T-helper 2 cell treated with Interferon-gamma antibody and Interleukin-4, amounts not matched to agents 5 μg/mL and 100 μg/mL, for 36 hours (primary cell): ENCODE results near the gene GRIA4.

ENCODE experiments used
- DNase-seq: peaks from one replicate; pipeline ENCODE4 v3.0.0; 2021; ENCODE audit warnings: low spot score
- H3K27ac Mint-ChIP-seq: one replicate; pipeline ENCODE4 v1.8.0; 2021; ENCODE audit warnings: mild to moderate bottlenecking, mixed read lengths
- H3K27me3 Mint-ChIP-seq: one replicate; pipeline ENCODE4 v1.8.0; 2021; ENCODE audit warnings: low read depth, mixed read lengths
- H3K36me3 Mint-ChIP-seq: one replicate; pipeline ENCODE4 v1.8.0; 2021; ENCODE audit warnings: low read depth, mixed read lengths
- H3K4me1 Mint-ChIP-seq: one replicate; pipeline ENCODE4 v1.8.0; 2021; ENCODE audit warnings: low read depth, mixed read lengths
- H3K4me3 Mint-ChIP-seq: one replicate; pipeline ENCODE4 v1.8.0; 2022; ENCODE audit warnings: mild to moderate bottlenecking, moderate library complexity, mixed read lengths
- H3K9me3 Mint-ChIP-seq: one replicate; pipeline ENCODE4 v1.8.0; 2021; ENCODE audit warnings: mixed read lengths

GRIA4 gene

DNA sequence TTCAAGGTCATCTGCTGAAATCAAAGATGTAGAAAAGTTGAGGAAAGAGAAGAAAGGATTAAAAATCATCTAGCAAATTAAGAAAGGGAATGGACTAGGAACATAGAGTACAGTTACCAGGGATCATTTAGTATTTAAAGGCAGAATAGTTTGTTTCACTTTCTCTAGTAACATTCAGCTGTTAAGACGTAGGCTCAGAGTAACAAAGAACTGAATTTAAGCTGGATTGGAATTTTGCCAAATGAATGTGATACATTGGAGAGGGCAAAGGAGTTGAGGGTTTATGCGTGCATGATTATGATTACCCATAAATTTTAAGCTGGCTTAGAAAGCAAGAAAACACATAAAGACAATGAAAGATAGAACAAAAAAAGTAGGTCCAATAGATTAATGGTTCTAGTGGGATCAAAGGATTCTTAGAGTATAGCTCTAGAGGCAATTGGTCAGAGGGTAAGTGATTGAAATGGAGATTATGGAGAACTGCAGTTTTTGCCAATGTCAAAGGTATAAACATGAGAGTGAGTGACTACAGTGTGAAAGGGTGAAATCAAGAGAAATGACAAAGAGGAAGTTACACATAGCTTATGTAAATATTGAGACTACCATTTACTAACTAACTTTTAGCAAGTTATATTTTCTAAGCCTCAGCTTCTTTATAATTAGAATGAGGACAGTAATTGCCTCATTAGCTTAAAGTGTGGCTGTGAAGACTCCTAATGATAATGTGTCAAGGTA lies 190.0 kb downstream of the GRIA4 start:
- H3K36me3 Mint-ChIP-seq, result no peaks in the 10 kb centered on the region
- H3K9me3 Mint-ChIP-seq, result no peaks in the 10 kb centered on the region
- H3K27ac Mint-ChIP-seq, result no peak overlapping the region
- no peak for DNase-seq
- no peaks in the 10 kb centered on the region for H3K4me1 Mint-ChIP-seq
- H3K27me3 Mint-ChIP-seq, result no peaks in the 10 kb centered on the region
- no peak overlapping the region for H3K4me3 Mint-ChIP-seq

DNA sequence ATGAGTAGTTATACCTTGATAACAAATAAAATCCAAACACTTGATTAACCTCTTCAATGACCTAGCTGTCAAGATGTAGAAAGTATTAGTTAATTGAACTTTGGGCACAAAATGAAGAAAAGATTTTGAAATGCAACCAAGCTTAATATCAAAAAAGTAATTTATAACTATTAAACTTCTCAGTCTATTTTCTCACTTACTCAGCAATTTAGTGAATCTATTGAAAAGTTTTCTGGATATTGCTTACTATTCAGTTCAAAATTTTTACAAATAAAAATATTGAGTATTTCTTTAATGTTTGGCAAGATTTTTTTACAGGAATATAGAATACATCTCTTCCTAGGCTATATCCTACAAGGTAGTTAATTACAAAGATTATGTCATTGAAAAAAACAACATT lies 192.5 kb downstream of the GRIA4 start:
- no peaks in the 10 kb centered on the region for H3K4me1 Mint-ChIP-seq
- H3K27ac Mint-ChIP-seq, result no peak overlapping the region
- H3K27me3 Mint-ChIP-seq, result no peaks in the 10 kb centered on the region
- DNase-seq, result no peak
- H3K4me3 Mint-ChIP-seq, result no peak overlapping the region
- no peaks in the 10 kb centered on the region for H3K36me3 Mint-ChIP-seq
- no peaks in the 10 kb centered on the region for H3K9me3 Mint-ChIP-seq

DNA sequence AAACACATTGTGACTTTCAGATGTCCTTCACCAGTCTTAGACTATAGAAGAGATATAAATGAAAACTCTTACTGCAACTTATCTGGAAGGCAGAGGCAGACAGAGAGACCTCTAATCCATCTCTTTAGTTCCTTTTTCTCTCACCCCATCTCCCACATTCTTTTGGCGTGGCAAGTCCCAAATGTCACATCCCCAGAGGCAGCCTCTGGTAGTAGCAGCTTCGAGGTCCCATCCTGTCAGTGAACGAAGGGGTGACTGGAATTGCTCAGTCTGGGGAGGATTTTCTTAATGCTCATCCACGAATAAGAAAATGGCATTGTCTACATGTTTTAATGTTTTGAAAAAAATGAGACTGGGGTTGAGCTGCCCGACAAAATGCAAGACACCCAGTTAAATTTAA lies 201.4 kb downstream of the GRIA4 start:
- H3K27ac Mint-ChIP-seq, result no peak overlapping the region
- H3K36me3 Mint-ChIP-seq, result no peaks in the 10 kb centered on the region
- no peaks in the 10 kb centered on the region for H3K9me3 Mint-ChIP-seq
- H3K4me3 Mint-ChIP-seq, result no peak overlapping the region
- H3K4me1 Mint-ChIP-seq, result no peaks in the 10 kb centered on the region
- no peak for DNase-seq
- H3K27me3 Mint-ChIP-seq, result no peaks in the 10 kb centered on the region

- H3K4me1 Mint-ChIP-seq, result no peaks in the 10 kb centered on the region
- H3K27ac Mint-ChIP-seq, result no peak overlapping the region
- H3K9me3 Mint-ChIP-seq, result no peaks in the 10 kb centered on the region
- no peaks in the 10 kb centered on the region for H3K36me3 Mint-ChIP-seq
- H3K27me3 Mint-ChIP-seq, result no peaks in the 10 kb centered on the region
- DNase-seq, result no peak
- no peak overlapping the region for H3K4me3 Mint-ChIP-seq
These were observed 211.5 kb downstream of the GRIA4 start for GRCh38 chr11:105821372-105821771.

DNA sequence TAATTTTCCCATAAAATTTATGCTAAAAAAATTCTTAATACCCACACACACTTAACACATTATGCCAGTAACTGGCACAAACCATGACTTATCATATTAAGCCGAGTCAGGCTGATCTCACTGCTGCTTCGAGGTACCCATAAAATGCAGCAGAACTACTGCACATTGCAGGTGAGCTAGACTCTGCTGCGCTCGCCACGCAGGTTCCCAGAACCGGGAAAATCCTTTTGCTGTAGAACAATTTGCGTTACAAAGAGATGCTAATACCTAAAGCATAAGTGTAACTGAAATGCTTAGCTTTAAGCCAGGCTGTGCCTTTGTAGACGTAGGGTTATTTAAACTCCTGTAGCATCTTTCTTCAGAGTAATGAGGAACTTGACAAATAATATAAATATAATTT lies 211.9 kb downstream of the GRIA4 start:
- no peaks in the 10 kb centered on the region for H3K9me3 Mint-ChIP-seq
- H3K36me3 Mint-ChIP-seq, result no peaks in the 10 kb centered on the region
- H3K4me3 Mint-ChIP-seq, result no peak overlapping the region
- H3K4me1 Mint-ChIP-seq, result no peaks in the 10 kb centered on the region
- H3K27me3 Mint-ChIP-seq, result no peaks in the 10 kb centered on the region
- no peak for DNase-seq
- no peak overlapping the region for H3K27ac Mint-ChIP-seq

- Mint-ChIP-seq H3K4me3 (no peak overlapping the region), H3K4me1 (no peaks in the 10 kb centered on the region), H3K36me3 (no peaks in the 10 kb centered on the region), H3K27ac (no peak overlapping the region), H3K9me3 (no peaks in the 10 kb centered on the region), H3K27me3 (no peaks in the 10 kb centered on the region)
- no peak for DNase-seq
These were observed 213.7 kb downstream of the GRIA4 start for GRCh38 chr11:105823495-105824033.

GRCh38 chr11:105824457-105825013 lies 214.7 kb downstream of the GRIA4 start:
- DNase-seq, result no peak
- Mint-ChIP-seq H3K27me3 (no peaks in the 10 kb centered on the region), H3K4me3 (no peak overlapping the region), H3K9me3 (no peaks in the 10 kb centered on the region), H3K4me1 (no peaks in the 10 kb centered on the region), H3K27ac (no peak overlapping the region), H3K36me3 (no peaks in the 10 kb centered on the region)

GRCh38 chr11:105825141-105825540 lies 215.3 kb downstream of the GRIA4 start:
- Mint-ChIP-seq H3K27me3 (no peaks in the 10 kb centered on the region), H3K9me3 (no peaks in the 10 kb centered on the region), H3K4me1 (no peaks in the 10 kb centered on the region), H3K27ac (no peak overlapping the region), H3K4me3 (no peak overlapping the region), H3K36me3 (no peaks in the 10 kb centered on the region)
- DNase-seq, result no peak

GRCh38 chr11:105827906-105828305 lies 218.0 kb downstream of the GRIA4 start:
- Mint-ChIP-seq H3K4me3 (no peak overlapping the region), H3K9me3 (no peaks in the 10 kb centered on the region), H3K27me3 (no peaks in the 10 kb centered on the region), H3K36me3 (no peaks in the 10 kb centered on the region), H3K4me1 (no peaks in the 10 kb centered on the region), H3K27ac (no peak overlapping the region)
- DNase-seq, result no peak

GRCh38 chr11:105829084-105829483 lies 219.2 kb downstream of the GRIA4 start:
- H3K27me3 Mint-ChIP-seq, result no peaks in the 10 kb centered on the region
- H3K9me3 Mint-ChIP-seq, result no peaks in the 10 kb centered on the region
- no peaks in the 10 kb centered on the region for H3K4me1 Mint-ChIP-seq
- H3K4me3 Mint-ChIP-seq, result no peak overlapping the region
- no peaks in the 10 kb centered on the region for H3K36me3 Mint-ChIP-seq
- DNase-seq, result no peak
- no peak overlapping the region for H3K27ac Mint-ChIP-seq

GRCh38 chr11:105834461-105834860 lies 224.6 kb downstream of the GRIA4 start:
- H3K27me3 Mint-ChIP-seq, result no peaks in the 10 kb centered on the region
- H3K27ac Mint-ChIP-seq, result no peak overlapping the region
- H3K9me3 Mint-ChIP-seq, result no peaks in the 10 kb centered on the region
- no peaks in the 10 kb centered on the region for H3K36me3 Mint-ChIP-seq
- DNase-seq, result no peak
- no peak overlapping the region for H3K4me3 Mint-ChIP-seq
- no peaks in the 10 kb centered on the region for H3K4me1 Mint-ChIP-seq

GRCh38 chr11:105838668-105839384 lies 229.0 kb downstream of the GRIA4 start:
- H3K4me1 Mint-ChIP-seq, result no peaks in the 10 kb centered on the region
- no peak overlapping the region for H3K4me3 Mint-ChIP-seq
- no peak overlapping the region for H3K27ac Mint-ChIP-seq
- H3K9me3 Mint-ChIP-seq, result no peaks in the 10 kb centered on the region
- H3K27me3 Mint-ChIP-seq, result no peaks in the 10 kb centered on the region
- no peak for DNase-seq
- no peaks in the 10 kb centered on the region for H3K36me3 Mint-ChIP-seq

GRCh38 chr11:105840391-105840790 lies 230.5 kb downstream of the GRIA4 start:
- H3K27me3 Mint-ChIP-seq, result no peaks in the 10 kb centered on the region
- H3K9me3 Mint-ChIP-seq, result no peaks in the 10 kb centered on the region
- no peaks in the 10 kb centered on the region for H3K36me3 Mint-ChIP-seq
- DNase-seq, result no peak
- H3K4me3 Mint-ChIP-seq, result no peak overlapping the region
- no peak overlapping the region for H3K27ac Mint-ChIP-seq
- no peaks in the 10 kb centered on the region for H3K4me1 Mint-ChIP-seq

DNA sequence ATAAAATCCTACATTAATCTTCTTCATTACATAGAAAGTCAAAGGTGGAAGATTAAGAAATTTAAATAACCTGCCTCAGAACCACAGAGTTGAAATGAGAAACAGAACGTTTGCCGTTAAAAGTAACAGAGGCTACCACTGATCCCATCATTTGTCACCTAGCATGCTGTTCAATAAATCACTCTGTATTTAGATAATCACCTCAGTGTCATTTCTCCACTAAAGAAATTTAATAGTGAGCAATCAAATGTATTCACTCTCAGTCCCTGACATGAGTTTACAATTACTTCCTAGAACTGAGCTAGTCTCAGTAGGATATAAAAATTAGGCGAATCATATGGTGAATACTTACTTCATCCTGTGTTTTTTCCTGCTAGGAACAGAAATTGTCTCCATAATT lies 242.5 kb downstream of the GRIA4 start:
- DNase-seq, result no peak
- H3K9me3 Mint-ChIP-seq, result no peaks in the 10 kb centered on the region
- H3K36me3 Mint-ChIP-seq, result no peaks in the 10 kb centered on the region
- no peak overlapping the region for H3K27ac Mint-ChIP-seq
- H3K4me3 Mint-ChIP-seq, result no peak overlapping the region
- no peaks in the 10 kb centered on the region for H3K27me3 Mint-ChIP-seq
- no peaks in the 10 kb centered on the region for H3K4me1 Mint-ChIP-seq
